Mesothelial cell of epicardium (in vitro differentiated cells): ENCODE measurements around the gene SMIM38. TPM values are rescaled to one million over a fixed set of nuclear protein-coding genes. Genes with fewer than 3 reads are reported as not detected.

Experiments
- DNase-seq, 2 experiments: peaks; one replicate each; pipeline ENCODE4 v3.0.0; 2021; ENCODE audit warnings: low spot score in 2 of 2; ENCODE audit not compliant: unreplicated experiment in 2 of 2
- H3K27ac Mint-ChIP-seq: 2 replicates; pipeline ENCODE4 v1.8.0; 2021; ENCODE audit warnings: mixed read lengths
- H3K27me3 Mint-ChIP-seq: 2 replicates; pipeline ENCODE4 v1.8.0; 2021; ENCODE audit warnings: low read depth, mixed read lengths
- H3K36me3 Mint-ChIP-seq: 2 replicates; pipeline ENCODE4 v1.8.0; 2021; ENCODE audit warnings: mixed read lengths
- H3K4me1 Mint-ChIP-seq: 2 replicates; pipeline ENCODE4 v1.8.0; 2021; ENCODE audit warnings: mixed read lengths
- H3K4me3 Mint-ChIP-seq: 2 replicates; pipeline ENCODE4 v1.8.0; 2021; ENCODE audit warnings: mild to moderate bottlenecking, moderate library complexity, mixed read lengths
- H3K9me3 Mint-ChIP-seq: 2 replicates; pipeline ENCODE4 v1.8.0; 2021; ENCODE audit warnings: mixed read lengths
- total RNA-seq: library from RNA; stranded (reverse); gene quantifications from 3 replicates; pipeline ENCODE4 v1.2.1, GENCODE V29; 2021
- TF ChIP-seq, protein P1 (sequence below): fragments of 200-600 bp; sonication (generic); IDR thresholded peaks from one replicate; pipeline ENCODE4 v1.5.0; 2021; ENCODE audit warnings: antibody characterized with exemption; ENCODE audit not compliant: unreplicated experiment

The SMIM38 gene
- 1.9 to 2.5 TPM (median 2.1 TPM) in 3 replicates for total RNA-seq

- TF ChIP-seq, protein P1, sequence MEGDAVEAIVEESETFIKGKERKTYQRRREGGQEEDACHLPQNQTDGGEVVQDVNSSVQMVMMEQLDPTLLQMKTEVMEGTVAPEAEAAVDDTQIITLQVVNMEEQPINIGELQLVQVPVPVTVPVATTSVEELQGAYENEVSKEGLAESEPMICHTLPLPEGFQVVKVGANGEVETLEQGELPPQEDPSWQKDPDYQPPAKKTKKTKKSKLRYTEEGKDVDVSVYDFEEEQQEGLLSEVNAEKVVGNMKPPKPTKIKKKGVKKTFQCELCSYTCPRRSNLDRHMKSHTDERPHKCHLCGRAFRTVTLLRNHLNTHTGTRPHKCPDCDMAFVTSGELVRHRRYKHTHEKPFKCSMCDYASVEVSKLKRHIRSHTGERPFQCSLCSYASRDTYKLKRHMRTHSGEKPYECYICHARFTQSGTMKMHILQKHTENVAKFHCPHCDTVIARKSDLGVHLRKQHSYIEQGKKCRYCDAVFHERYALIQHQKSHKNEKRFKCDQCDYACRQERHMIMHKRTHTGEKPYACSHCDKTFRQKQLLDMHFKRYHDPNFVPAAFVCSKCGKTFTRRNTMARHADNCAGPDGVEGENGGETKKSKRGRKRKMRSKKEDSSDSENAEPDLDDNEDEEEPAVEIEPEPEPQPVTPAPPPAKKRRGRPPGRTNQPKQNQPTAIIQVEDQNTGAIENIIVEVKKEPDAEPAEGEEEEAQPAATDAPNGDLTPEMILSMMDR, result no peak
- Mint-ChIP-seq H3K27ac (peak within 1 kb of the TSS; percentile 41), H3K27me3 (peaks cover 10% of the 10 kb centered on the region), H3K36me3 (peaks cover 2% of the 10 kb centered on the region), H3K9me3 (peaks cover 4% of the 10 kb centered on the region), H3K4me3 (no peak within 1 kb of the TSS), H3K4me1 (peaks cover 28% of the 10 kb centered on the region)
- DNase-seq, result no peak
These were observed at the start of gene SMIM38 for GRCh38 chr11:69155302-69156234. SMIM38 (plus strand) TSS chr11:69155935; CDS start chr11:69157847, 1,912 bp downstream.

- TF ChIP-seq, protein P1, result no peak
- DNase-seq, result no peak
- Mint-ChIP-seq H3K36me3 (peaks cover 1% of the 10 kb centered on the region), H3K27ac (peak overlapping the region; percentile 69), H3K27me3 (peaks cover 9% of the 10 kb centered on the region), H3K9me3 (peaks cover 9% of the 10 kb centered on the region), H3K4me3 (no peak overlapping the region), H3K4me1 (peaks cover 17% of the 10 kb centered on the region)
These were observed 49.5 kb upstream of the SMIM38 start for GRCh38 chr11:69106031-69106811.

DNA sequence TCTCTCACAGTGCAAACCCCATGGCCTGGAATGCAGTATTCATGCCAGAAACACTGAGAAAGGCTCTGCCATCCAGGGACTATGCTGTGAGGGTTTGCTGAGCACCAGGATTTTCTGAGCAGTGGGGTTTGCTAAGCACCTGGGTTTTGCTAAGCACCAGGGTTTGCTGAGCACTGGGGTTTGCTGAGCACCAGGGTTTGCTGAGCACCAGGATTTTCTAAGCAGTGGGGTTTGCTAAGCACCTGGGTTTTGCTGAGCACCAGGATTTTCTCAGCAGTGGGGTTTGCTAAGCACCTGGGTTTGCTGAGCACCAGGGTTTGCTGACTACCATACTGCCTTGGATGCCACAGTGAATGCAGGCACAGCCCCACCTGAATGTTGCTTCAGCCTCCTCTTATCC, 48.3 kb upstream of the SMIM38 start:
- Mint-ChIP-seq H3K27ac (no peak overlapping the region), H3K4me1 (peaks cover 17% of the 10 kb centered on the region), H3K4me3 (no peak overlapping the region), H3K36me3 (peaks cover 1% of the 10 kb centered on the region), H3K27me3 (peaks cover 7% of the 10 kb centered on the region), H3K9me3 (peaks cover 9% of the 10 kb centered on the region)
- no peak for DNase-seq
- TF ChIP-seq, protein P1, result no peak

GRCh38 chr11:69108030-69108429, 47.7 kb upstream of the SMIM38 start:
- TF ChIP-seq, protein P1, result no peak
- peaks cover 15% of the 10 kb centered on the region for H3K4me1 Mint-ChIP-seq
- DNase-seq, result no peak
- peaks cover 9% of the 10 kb centered on the region for H3K9me3 Mint-ChIP-seq
- peaks cover 1% of the 10 kb centered on the region for H3K36me3 Mint-ChIP-seq
- no peak overlapping the region for H3K27ac Mint-ChIP-seq
- H3K27me3 Mint-ChIP-seq, result peaks cover 3% of the 10 kb centered on the region
- H3K4me3 Mint-ChIP-seq, result no peak overlapping the region

- peaks cover 2% of the 10 kb centered on the region for H3K27me3 Mint-ChIP-seq
- H3K9me3 Mint-ChIP-seq, result peaks cover 9% of the 10 kb centered on the region
- peaks cover 13% of the 10 kb centered on the region for H3K4me1 Mint-ChIP-seq
- H3K36me3 Mint-ChIP-seq, result peaks cover 1% of the 10 kb centered on the region
- no peak overlapping the region for H3K4me3 Mint-ChIP-seq
- TF ChIP-seq, protein P1, result no peak
- no peak overlapping the region for H3K27ac Mint-ChIP-seq
- DNase-seq, result no peak
These were observed 47.2 kb upstream of the SMIM38 start for GRCh38 chr11:69108559-69108958.
